ENCODE data around the gene SYT5. TPM values are rescaled to one million over a fixed set of nuclear protein-coding genes. Genes with fewer than 3 reads are reported as not detected.
"Not testable (repeated sequence)": the region's sequence is repeated elsewhere in the genome, so short reads cannot be mapped to it uniquely, and the experiment has no call there.

Gene SYT5
- total and polyA plus RNA-seq, 12 donors: under 0.01 to 1.1 TPM; not detected in 10

DNA sequence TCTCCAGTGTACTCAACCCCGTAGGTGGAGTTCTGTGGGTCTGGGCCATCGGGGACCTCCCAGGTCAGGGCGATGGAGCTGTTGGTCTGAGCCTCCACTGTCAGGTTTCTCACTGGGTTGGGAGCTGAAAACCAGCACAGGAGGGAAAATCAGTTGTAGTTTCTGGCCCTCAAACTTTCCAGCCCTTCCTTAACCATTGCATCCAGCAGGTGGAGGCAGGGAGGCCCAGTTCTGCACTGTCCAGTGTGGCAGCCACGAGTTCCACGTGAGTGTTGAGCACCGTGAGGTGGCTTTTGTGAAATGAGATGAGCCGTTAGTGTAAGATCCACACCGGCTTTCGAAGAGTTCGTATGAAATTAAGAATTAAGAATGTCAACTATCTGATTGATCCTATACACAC, 22.1 kb upstream of the SYT5 start:
- peaks cover 0 to 10% (median 8%) of the 10 kb centered on the region in 9 donors for H3K4me1 ChIP-seq
- intact Hi-C loops (cut with DNase I); H3K4me3 ChIP-seq; H3K9me3 ChIP-seq; ATAC-seq; H3K27ac ChIP-seq; DNase-seq; H3K36me3 ChIP-seq: not testable (repeated sequence)
- WGBS, 2 donors: 69 to 82% methylated on average over 10 of the region's 10 CpGs
- TF ChIP-seq, protein P1, sequence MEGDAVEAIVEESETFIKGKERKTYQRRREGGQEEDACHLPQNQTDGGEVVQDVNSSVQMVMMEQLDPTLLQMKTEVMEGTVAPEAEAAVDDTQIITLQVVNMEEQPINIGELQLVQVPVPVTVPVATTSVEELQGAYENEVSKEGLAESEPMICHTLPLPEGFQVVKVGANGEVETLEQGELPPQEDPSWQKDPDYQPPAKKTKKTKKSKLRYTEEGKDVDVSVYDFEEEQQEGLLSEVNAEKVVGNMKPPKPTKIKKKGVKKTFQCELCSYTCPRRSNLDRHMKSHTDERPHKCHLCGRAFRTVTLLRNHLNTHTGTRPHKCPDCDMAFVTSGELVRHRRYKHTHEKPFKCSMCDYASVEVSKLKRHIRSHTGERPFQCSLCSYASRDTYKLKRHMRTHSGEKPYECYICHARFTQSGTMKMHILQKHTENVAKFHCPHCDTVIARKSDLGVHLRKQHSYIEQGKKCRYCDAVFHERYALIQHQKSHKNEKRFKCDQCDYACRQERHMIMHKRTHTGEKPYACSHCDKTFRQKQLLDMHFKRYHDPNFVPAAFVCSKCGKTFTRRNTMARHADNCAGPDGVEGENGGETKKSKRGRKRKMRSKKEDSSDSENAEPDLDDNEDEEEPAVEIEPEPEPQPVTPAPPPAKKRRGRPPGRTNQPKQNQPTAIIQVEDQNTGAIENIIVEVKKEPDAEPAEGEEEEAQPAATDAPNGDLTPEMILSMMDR (IDR thresholded peaks at IDR 0.05): peak in 4 of 9 donors; percentile 10 to 23 (median 19)
- peaks cover 0 to 11% (median 0%) of the 10 kb centered on the region in 7 donors for H3K27me3 ChIP-seq

DNA sequence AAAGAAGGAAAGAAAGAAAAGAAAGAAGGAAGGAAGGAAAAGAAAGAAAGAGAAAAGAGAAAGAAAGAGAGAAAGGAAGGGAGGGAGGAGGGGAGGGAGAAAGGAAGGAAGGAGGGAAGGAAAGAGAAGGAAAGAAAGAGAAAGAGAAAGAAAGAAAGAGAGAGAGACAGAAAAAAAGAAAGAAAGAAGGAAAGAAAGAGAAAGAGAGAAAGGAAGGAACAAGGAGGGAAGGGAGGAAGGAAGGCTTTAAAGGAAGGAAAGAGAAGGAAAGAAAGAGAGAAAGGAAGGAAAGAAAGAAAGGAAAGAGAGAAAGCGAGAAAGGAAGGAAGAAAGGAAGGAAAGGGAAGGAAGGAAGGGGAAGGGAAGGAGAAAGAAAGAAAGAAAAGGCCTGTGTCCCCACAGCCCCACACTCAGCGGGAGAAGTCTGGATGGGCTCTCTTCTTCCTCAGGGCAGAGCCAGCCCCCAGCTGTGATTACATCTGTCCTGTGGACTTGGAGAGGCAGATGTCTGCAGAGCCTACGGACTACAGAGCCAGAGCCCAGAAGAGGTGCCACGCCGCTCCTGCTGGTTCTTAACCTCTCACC, 19.6 kb upstream of the SYT5 start:
- Histone ChIP-seq H3K9me3 (no peaks in the 10 kb centered on the region), H3K4me1 (no peaks in the 10 kb centered on the region), H3K4me3 (no peak overlapping the region), H3K36me3 (no peaks in the 10 kb centered on the region), H3K27me3 (peaks cover 0 to 6% (median 0%) of the 10 kb centered on the region in 7 donors), H3K27ac (no peak overlapping the region)
- ATAC-seq (no peak), DNase-seq (no peak)
- WGBS, 2 donors: 62 to 71% methylated on average over 5 of the region's 5 CpGs
- intact Hi-C loops (cut with DNase I): no loop called here
- TF ChIP-seq, protein P1 (IDR thresholded peaks at IDR 0.05): no peak

DNA sequence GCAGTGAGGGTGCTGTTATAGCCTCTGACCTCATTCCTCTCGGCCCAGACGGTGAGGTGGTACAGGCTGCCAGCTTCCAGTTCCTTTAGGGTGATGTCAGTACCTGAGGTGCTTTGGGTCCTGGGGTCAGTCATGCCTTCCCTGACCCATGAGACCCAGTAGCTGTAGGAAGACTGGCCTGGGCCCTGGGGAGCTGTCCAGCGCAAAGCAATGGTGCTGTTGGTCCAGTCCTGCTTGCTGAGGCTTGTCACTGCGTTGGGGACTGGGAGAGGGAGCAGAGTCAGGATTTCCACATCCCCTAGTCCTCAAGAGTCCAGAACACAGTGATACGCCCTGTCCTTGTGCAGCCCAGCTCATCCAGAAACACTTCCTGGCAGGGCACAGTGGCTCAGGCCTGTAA, 18.6 kb upstream of the SYT5 start:
- Histone ChIP-seq H3K4me3 (no peak overlapping the region), H3K27me3 (no peaks in the 10 kb centered on the region), H3K9me3 (no peaks in the 10 kb centered on the region), H3K27ac (no peak overlapping the region), H3K36me3 (no peaks in the 10 kb centered on the region), H3K4me1 (no peaks in the 10 kb centered on the region)
- intact Hi-C loops (cut with DNase I): no loop called here
- 57 to 63% methylated on average over 5 of the region's 5 CpGs for WGBS, 2 donors
- TF ChIP-seq, protein P1 (IDR thresholded peaks at IDR 0.05): no peak
- ATAC-seq: no peak
- no peak for DNase-seq

DNA sequence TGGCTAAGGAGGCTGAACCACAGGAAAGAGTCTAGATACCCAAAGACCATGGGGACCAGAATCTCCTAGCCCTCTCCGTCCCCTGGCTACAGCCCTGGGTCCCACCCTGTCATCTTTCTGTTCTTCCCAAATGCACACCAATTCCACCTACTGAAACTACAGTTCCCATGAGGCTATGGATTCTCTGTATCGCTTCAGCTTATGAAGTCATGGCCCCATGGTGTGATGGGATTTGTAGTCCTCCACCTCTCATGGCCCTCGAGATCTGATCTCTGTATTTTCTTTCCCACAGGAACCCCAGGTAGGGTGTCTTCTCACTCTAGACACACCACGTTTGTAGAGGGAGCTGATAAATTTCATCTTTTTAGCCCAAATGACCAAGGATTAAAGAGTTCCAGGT, 17.4 kb upstream of the SYT5 start:
- intact Hi-C loops (cut with DNase I): no loop called here
- H3K4me1 ChIP-seq: no peaks in the 10 kb centered on the region
- no peak overlapping the region for H3K27ac ChIP-seq
- H3K36me3 ChIP-seq: no peaks in the 10 kb centered on the region
- no peak for ATAC-seq
- DNase-seq: no peak
- no peaks in the 10 kb centered on the region for H3K27me3 ChIP-seq
- H3K4me3 ChIP-seq: no peak overlapping the region
- WGBS, 2 donors: 62 to 73% methylated on average over 4 of the region's 4 CpGs
- H3K9me3 ChIP-seq: no peaks in the 10 kb centered on the region
- TF ChIP-seq, protein P1 (IDR thresholded peaks at IDR 0.05): no peak
